ENCODE measurements around the gene RPAIN.

RPAIN gene

GRCh38 chr17:5419959-5420653 lies at the start of gene RPAIN:
Gene RPAIN (plus strand): TSS chr17:5420182. CDS start chr17:5420211, 29 bp downstream.
- peak; percentile 87 for DNase-seq

GRCh38 chr17:5370411-5370810 lies 49.6 kb upstream of the RPAIN start:
- no peak for DNase-seq

GRCh38 chr17:5373112-5373511 lies 46.9 kb upstream of the RPAIN start:
- no peak for DNase-seq

- no peak for DNase-seq
These were observed 41.3 kb upstream of the RPAIN start for GRCh38 chr17:5378566-5379207.

- no peak for DNase-seq
These were observed 40.5 kb upstream of the RPAIN start for GRCh38 chr17:5379351-5380107.

GRCh38 chr17:5380491-5381135 lies 39.4 kb upstream of the RPAIN start:
- no peak for DNase-seq

- no peak for DNase-seq
These were observed 38.4 kb upstream of the RPAIN start for GRCh38 chr17:5381542-5381941.

- DNase-seq, result no peak
These were observed 28.3 kb upstream of the RPAIN start for GRCh38 chr17:5391678-5392077.

- DNase-seq, result no peak
These were observed 23.4 kb upstream of the RPAIN start for GRCh38 chr17:5396612-5397011.

GRCh38 chr17:5399767-5400166 lies 20.2 kb upstream of the RPAIN start:
- no peak for DNase-seq

GRCh38 chr17:5405400-5405799 lies 14.6 kb upstream of the RPAIN start:
- DNase-seq, result no peak

- no peak for DNase-seq
These were observed 11.8 kb upstream of the RPAIN start for GRCh38 chr17:5408186-5408585.

GRCh38 chr17:5410594-5411272 lies 9.2 kb upstream of the RPAIN start:
- no peak for DNase-seq

GRCh38 chr17:5413682-5414081 lies 6.3 kb upstream of the RPAIN start:
- DNase-seq, result no peak

GRCh38 chr17:5416901-5417300 lies 3.1 kb upstream of the RPAIN start:
- no peak for DNase-seq

- peak; percentile 83 for DNase-seq
These were observed 1.1 kb upstream of the RPAIN start for GRCh38 chr17:5418858-5419355.

- DNase-seq, result peak; percentile 97
These were observed 525 bp upstream of the RPAIN start, which contains the start of gene NUP88 for GRCh38 chr17:5419356-5419958. Gene NUP88 (minus strand): TSS chr17:5419662. CDS start chr17:5419650, 12 bp downstream.

GRCh38 chr17:5422505-5422904 lies 2.5 kb downstream of the RPAIN start:
- no peak for DNase-seq

- DNase-seq, result no peak
These were observed 4.9 kb downstream of the RPAIN start for GRCh38 chr17:5424909-5425308.

- no peak for DNase-seq
These were observed 5.8 kb downstream of the RPAIN start for GRCh38 chr17:5425826-5426225.

GRCh38 chr17:5429191-5429887 lies 9.4 kb downstream of the RPAIN start:
- DNase-seq, result no peak

Data from CD4-positive, alpha-beta T cell treated with Interleukin-10 for 1 hour (primary cell).